Activated CD4-positive, alpha-beta T cell treated with anti-CD3 and anti-CD28 coated beads, Interleukin-2, amount 10 ng/mL, durations not matched to agents 24 days and 14 days (primary cell): ENCODE measurements around the gene FRA10AC1. TPM values are rescaled to one million over a fixed set of nuclear protein-coding genes. Genes with fewer than 3 reads are reported as not detected.

Experiments
- DNase-seq: peaks from one replicate; pipeline ENCODE4 v3.0.0; 2022
- H3K27ac Mint-ChIP-seq: one replicate; pipeline ENCODE4 v1.8.0; 2022; ENCODE audit warnings: mild to moderate bottlenecking, mixed read lengths
- H3K27me3 Mint-ChIP-seq: one replicate; pipeline ENCODE4 v1.8.0; 2022; ENCODE audit warnings: mixed read lengths
- H3K36me3 Mint-ChIP-seq: one replicate; pipeline ENCODE4 v1.8.0; 2022; ENCODE audit warnings: low read depth, mild to moderate bottlenecking, mixed read lengths
- H3K4me1 Mint-ChIP-seq: one replicate; pipeline ENCODE4 v1.8.0; 2021; ENCODE audit warnings: mixed read lengths
- H3K4me3 Mint-ChIP-seq: one replicate; pipeline ENCODE4 v1.8.0; 2022; ENCODE audit warnings: mild to moderate bottlenecking, moderate library complexity, mixed read lengths
- H3K9me3 Mint-ChIP-seq: one replicate; pipeline ENCODE4 v1.8.0; 2021; ENCODE audit warnings: mixed read lengths
- intact Hi-C: fragments of 100-400 bp; cut with micrococcal nuclease; formaldehyde crosslinking; loops from one replicate; pipeline ENCODE4 v1.15.1; 2023
- total RNA-seq: library from RNA; stranded (reverse); gene quantifications from 2 replicates; pipeline ENCODE4 v1.2.3, GENCODE V29; 2022

The FRA10AC1 gene, protein sequence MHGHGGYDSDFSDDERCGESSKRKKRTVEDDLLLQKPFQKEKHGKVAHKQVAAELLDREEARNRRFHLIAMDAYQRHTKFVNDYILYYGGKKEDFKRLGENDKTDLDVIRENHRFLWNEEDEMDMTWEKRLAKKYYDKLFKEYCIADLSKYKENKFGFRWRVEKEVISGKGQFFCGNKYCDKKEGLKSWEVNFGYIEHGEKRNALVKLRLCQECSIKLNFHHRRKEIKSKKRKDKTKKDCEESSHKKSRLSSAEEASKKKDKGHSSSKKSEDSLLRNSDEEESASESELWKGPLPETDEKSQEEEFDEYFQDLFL
- 22.5 and 22.8 TPM in 2 replicates for total RNA-seq

DNA sequence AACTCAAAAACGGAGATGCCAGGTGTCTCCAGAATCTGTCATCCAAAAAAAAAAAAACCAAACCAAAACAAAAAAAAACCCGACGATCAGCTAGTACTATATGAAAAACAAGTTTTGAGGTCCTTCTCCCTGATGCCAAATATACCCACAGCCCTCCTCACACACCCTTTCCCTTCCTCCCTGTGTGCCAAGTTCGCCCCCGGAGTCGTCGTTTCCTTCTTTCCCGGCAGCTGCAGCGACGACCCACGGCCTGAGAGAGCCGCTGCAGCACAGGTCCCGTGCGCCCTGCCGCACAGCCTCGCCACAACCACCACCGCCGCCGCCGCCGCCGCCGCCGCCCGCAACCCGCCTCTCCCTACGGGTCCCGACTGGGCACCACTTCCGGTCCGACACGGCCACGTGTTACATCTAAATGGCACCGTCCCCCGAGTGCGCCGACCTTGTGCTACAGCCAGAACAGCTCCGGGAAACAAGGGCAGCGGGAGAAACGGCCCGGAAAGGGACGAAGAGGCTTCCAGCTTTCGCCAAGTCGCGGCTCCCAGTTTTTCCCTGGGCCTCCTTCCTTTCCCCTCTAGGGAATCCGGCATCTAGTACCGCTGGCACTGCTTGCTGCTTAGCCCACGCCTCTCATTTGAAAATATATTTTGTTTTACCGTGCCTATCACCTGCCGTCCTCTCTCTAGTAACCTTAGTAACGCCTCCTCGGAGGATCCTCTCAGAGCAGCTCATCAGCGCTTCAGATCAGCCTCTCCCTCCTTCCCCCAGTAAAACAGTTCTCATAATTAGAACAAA is at the start of gene FRA10AC1:
Gene FRA10AC1, minus strand, starts transcription at position 383 of the 792 bp plus-strand sequence. CDS start 2,486 bp downstream, outside the sequence.
- peaks cover 10% of the 10 kb centered on the region for H3K36me3 Mint-ChIP-seq
- DNase-seq = peak; percentile 97
- intact Hi-C loops = loop anchor here (1.0 to 10.0 kb wide), 5 partner anchors 112 to 854 kb away; partner anchors contain the start of genes CEP55, EXOC6 and HELLS
- H3K4me1 Mint-ChIP-seq = peaks cover 10% of the 10 kb centered on the region
- no peaks in the 10 kb centered on the region for H3K9me3 Mint-ChIP-seq
- H3K4me3 Mint-ChIP-seq = no peak within 1 kb of the TSS
- H3K27ac Mint-ChIP-seq = no peak within 1 kb of the TSS
- no peaks in the 10 kb centered on the region for H3K27me3 Mint-ChIP-seq

DNA sequence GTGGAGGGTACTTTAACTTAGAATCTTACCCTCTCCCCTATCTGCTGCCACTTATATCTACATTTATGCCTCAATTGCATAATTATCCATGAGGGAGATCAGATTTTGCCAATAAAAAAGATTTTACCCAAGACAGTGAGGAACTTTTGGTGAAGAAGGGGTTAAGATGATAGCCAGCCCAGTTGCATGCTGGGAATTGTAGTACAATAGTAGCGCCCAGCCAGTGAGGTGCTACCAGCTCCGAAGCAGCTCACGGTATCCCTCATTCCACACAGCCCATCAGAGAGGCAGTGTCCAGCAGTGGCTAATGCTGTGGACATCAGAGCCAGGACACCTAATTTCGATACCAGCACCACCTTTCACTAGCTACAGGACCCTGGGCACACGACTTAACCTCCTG is 49.4 kb upstream of the FRA10AC1 start:
- peaks cover 18% of the 10 kb centered on the region for H3K27me3 Mint-ChIP-seq
- intact Hi-C loops = no loop called here
- no peaks in the 10 kb centered on the region for H3K36me3 Mint-ChIP-seq
- H3K4me3 Mint-ChIP-seq = no peak overlapping the region
- H3K27ac Mint-ChIP-seq = no peak overlapping the region
- no peak for DNase-seq
- H3K9me3 Mint-ChIP-seq = no peaks in the 10 kb centered on the region
- no peaks in the 10 kb centered on the region for H3K4me1 Mint-ChIP-seq

DNA sequence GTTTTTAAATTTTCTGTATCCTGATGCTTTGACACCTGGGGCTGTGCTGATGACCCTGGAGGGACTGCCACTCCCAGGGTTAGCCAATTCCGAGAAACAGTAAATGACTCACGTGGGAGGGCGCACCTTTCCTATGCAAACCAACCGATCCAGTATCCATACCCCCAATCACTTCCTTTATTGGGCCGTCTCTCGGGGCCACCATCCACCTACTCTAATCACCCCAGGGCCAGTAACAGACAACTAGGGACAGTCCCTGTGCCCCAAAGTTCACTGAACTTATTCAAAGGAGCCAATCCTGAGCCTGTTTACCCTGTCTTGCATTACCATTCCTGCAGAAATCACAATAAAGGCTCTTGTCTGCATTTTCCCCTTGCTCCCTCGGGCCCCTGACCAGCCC is 48.7 kb upstream of the FRA10AC1 start:
- no peak overlapping the region for H3K4me3 Mint-ChIP-seq
- no peak overlapping the region for H3K27ac Mint-ChIP-seq
- no peaks in the 10 kb centered on the region for H3K9me3 Mint-ChIP-seq
- H3K36me3 Mint-ChIP-seq = no peaks in the 10 kb centered on the region
- no peak for DNase-seq
- H3K27me3 Mint-ChIP-seq = peaks cover 14% of the 10 kb centered on the region
- no peaks in the 10 kb centered on the region for H3K4me1 Mint-ChIP-seq
- intact Hi-C loops = no loop called here

DNA sequence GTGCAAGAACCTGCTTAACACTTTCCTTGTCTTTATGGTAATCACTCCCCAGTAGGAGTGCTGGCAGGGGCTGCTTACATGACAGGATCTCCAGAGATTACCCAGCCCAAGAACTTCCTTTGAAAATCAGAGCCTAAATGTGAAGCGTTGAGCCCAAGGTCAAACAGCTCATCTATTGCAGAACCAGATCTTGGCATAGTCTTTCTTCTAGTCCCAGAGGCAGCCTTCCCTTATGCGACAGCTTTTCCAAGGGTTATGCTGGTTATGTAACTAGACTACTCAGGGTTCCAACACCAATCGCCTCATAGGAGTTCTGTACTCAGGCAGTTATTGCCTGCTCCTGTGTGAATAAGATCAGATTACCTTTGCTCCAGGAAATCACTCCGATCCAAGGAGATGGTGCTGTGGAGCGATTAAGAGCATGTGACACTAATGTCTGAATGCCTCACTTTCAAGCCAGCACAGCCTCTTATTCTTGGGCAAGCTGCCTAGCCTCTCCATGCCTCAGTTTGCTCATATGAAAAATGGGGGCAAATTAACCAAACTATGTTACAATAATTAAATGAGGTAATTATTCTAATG is 46.9 kb upstream of the FRA10AC1 start:
- intact Hi-C loops = no loop called here
- H3K4me1 Mint-ChIP-seq = no peaks in the 10 kb centered on the region
- DNase-seq = no peak

DNA sequence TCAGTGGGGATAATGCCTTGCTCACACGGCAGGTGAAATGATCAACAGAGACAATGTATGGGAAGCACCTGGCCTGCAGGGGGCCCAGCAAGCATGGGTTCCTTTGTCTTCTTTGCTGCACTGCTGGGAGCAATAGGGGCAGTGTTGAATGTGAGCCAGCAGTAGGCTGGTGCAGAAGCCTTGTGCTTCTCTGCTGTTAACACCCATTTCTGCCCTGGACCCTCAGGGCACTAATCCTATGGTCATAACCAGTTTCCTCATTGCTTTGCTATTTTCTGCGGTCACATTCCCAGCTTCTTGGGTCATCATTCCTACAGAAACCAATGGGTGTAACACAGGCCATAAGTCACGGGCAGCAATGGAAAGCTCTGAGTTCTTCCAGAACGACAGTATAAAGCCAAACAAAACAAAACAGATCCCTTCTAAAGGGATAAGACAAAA is 44.5 kb upstream of the FRA10AC1 start:
- Mint-ChIP-seq H3K27ac (no peak overlapping the region), H3K4me3 (no peak overlapping the region), H3K36me3 (no peaks in the 10 kb centered on the region), H3K4me1 (no peaks in the 10 kb centered on the region), H3K9me3 (no peaks in the 10 kb centered on the region), H3K27me3 (peaks cover 14% of the 10 kb centered on the region)
- intact Hi-C loops = no loop called here
- DNase-seq = no peak

More for the DNA sequence above, 46.9 kb upstream of the FRA10AC1 start:
- Mint-ChIP-seq H3K36me3 (no peaks in the 10 kb centered on the region), H3K27ac (no peak overlapping the region), H3K4me3 (no peak overlapping the region), H3K9me3 (no peaks in the 10 kb centered on the region), H3K27me3 (peaks cover 15% of the 10 kb centered on the region)

DNA sequence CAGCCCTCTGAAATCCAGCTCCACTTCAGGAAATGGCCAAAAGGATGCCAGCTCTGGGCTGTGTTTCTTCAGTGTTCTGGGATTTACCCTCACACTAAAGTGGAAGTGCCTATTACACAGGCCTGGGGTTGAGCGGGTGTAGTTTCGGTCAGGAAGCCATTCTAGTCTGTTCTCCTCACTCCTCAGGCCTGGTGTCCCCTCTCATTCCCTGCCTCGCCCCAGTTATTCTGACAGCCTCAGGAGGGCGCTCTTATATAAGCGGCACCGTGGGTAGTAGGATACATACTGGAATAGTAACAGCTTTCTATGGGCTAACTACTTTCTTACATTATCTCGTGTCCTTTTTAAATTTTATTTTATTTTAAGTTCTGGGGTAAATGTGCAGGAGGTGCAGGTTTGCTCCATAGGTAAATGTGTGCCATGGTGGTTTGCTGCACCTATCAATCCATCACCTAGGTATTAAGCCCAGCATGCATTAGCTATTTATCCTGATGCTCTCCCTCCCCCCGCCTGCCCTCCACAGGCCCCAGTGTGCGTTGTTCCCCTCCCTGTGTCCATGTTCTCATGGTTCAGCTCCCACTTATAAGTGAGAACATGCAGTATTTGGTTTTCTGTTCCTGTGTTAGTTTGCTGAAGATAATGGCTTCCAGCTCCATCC is 43.1 kb upstream of the FRA10AC1 start:
- no peaks in the 10 kb centered on the region for H3K4me1 Mint-ChIP-seq
- DNase-seq = no peak

DNA sequence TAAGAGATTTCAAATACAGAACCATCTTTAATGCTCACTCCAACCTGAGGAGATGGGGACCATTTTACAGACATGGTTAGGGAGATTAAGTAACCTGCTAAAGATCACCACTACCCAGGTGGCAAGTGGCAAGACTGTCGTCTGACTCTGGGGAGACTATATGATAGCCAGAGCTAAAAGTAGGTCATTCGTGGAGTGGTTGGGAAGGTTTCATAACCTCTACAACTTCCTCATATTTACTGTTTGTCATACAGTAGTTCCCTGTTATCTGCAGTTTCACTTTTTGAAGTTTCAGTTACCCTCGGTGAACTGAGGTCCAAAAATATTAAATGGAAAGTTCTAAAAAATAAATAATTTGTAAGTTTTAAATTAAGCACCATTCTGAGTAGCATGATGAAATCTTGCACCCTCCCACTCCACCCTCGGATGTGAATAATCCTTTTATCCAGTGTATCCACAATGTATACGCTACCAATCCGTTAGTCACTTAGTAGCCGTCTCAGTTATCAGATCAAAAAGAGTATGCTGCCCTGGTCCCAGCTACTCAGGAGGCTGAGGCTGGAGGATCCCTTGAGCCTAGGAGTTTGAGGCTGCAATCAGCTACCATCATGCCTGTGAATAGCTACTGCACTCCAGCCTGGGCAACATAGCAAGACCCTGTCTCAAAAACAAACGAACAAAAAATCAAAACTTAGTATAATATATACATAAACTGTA is 40.4 kb upstream of the FRA10AC1 start:
- no peaks in the 10 kb centered on the region for H3K4me1 Mint-ChIP-seq
- H3K27ac Mint-ChIP-seq = no peak overlapping the region
- peaks cover 11% of the 10 kb centered on the region for H3K27me3 Mint-ChIP-seq
- no peaks in the 10 kb centered on the region for H3K36me3 Mint-ChIP-seq
- intact Hi-C loops = no loop called here
- H3K4me3 Mint-ChIP-seq = no peak overlapping the region
- no peak for DNase-seq
- H3K9me3 Mint-ChIP-seq = no peaks in the 10 kb centered on the region

More for the DNA sequence above, 43.1 kb upstream of the FRA10AC1 start:
- intact Hi-C loops = no loop called here
- peaks cover 5% of the 10 kb centered on the region for H3K27me3 Mint-ChIP-seq
- H3K4me3 Mint-ChIP-seq = no peak overlapping the region
- H3K36me3 Mint-ChIP-seq = no peaks in the 10 kb centered on the region
- H3K9me3 Mint-ChIP-seq = no peaks in the 10 kb centered on the region
- H3K27ac Mint-ChIP-seq = no peak overlapping the region

DNA sequence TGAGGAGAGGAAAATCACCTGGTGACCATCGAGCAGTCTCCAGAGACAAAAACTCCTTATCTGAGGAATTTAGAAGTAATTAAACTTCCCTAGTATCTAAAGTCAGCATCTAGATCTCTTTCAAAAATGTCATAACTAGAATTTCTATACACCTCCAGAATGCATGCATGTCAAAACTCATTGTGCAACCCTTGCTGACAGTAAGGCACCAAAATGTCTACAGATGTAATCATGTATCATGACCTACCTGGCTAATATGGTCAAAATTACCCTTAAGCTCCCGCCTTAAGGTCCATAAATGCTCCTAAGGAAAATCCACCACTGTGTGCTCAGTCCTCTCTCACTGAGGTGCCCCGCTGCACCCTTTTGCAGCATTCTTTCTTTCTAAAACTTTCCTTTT is 39.0 kb upstream of the FRA10AC1 start:
- H3K4me1 Mint-ChIP-seq = no peaks in the 10 kb centered on the region
- peaks cover 18% of the 10 kb centered on the region for H3K27me3 Mint-ChIP-seq
- intact Hi-C loops = no loop called here
- H3K27ac Mint-ChIP-seq = no peak overlapping the region
- no peak for DNase-seq
- no peaks in the 10 kb centered on the region for H3K9me3 Mint-ChIP-seq
- H3K36me3 Mint-ChIP-seq = no peaks in the 10 kb centered on the region
- no peak overlapping the region for H3K4me3 Mint-ChIP-seq

DNA sequence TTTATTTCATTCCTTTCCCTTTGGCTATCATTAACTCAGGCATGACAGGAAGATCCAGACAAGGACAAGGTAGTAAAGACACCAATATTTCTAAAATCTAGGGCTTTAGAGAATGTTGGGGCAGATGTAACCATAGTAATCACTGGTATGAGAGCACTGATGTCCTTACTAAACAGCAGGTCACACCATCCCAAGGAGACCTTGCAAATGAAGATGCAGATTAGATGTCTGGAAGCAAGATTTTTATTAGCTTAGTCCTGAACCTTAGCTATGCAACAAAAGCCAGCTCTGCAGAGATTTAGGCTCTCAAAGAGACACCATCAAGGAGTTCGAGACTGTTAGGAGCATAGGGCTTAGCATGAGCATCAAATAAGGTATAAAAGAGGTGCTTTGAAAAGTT is 23.6 kb upstream of the FRA10AC1 start:
- H3K27me3 Mint-ChIP-seq = peaks cover 38% of the 10 kb centered on the region
- no peak overlapping the region for H3K4me3 Mint-ChIP-seq
- intact Hi-C loops = no loop called here
- no peak overlapping the region for H3K27ac Mint-ChIP-seq
- H3K36me3 Mint-ChIP-seq = no peaks in the 10 kb centered on the region
- no peaks in the 10 kb centered on the region for H3K4me1 Mint-ChIP-seq
- DNase-seq = no peak
- no peaks in the 10 kb centered on the region for H3K9me3 Mint-ChIP-seq

DNA sequence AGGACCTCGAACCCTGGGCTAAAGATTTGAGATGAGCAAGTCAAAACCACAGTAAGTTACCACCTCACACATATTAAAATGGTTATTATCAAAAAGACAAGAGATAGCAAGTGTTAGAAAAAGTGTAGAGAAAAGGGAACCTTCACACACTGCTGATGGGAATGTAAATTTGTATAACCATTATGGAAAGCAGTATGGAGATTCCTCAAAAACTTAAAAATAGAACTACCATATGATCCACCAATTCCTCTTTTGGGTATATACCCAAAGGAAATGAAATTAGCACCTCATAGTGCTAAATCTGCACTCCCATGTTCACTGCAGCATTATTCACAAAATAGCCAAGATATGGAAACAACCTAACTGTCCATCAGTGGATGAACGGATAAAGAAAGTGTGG is 20.8 kb upstream of the FRA10AC1 start:
- Mint-ChIP-seq H3K36me3 (no peaks in the 10 kb centered on the region), H3K27ac (no peak overlapping the region), H3K4me1 (peaks cover 2% of the 10 kb centered on the region), H3K4me3 (no peak overlapping the region), H3K27me3 (peaks cover 36% of the 10 kb centered on the region), H3K9me3 (no peaks in the 10 kb centered on the region)
- no peak for DNase-seq
- intact Hi-C loops = no loop called here

DNA sequence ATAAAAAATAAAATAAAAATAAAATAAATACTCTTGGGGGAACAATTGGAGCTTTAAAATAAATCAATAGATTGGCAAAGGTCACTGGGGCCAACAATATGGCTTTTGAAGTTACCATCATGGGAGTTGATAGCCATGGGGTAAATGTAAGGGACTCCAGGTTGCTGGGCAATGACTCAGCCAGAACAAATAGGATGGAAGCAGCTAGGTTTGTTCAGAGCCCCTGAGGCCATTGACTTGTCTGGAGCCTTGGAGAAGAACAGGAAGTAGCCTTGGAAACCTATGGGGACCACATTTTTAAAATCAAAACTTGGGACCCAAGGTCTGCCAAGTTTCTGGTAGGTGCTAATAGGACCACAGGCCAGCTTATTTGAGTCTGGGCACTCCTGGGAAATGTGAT is 20.2 kb upstream of the FRA10AC1 start:
- no peak for DNase-seq
- Mint-ChIP-seq H3K9me3 (no peaks in the 10 kb centered on the region), H3K4me1 (peaks cover 2% of the 10 kb centered on the region), H3K36me3 (no peaks in the 10 kb centered on the region), H3K27ac (no peak overlapping the region), H3K4me3 (no peak overlapping the region), H3K27me3 (peaks cover 37% of the 10 kb centered on the region)
- intact Hi-C loops = no loop called here

DNA sequence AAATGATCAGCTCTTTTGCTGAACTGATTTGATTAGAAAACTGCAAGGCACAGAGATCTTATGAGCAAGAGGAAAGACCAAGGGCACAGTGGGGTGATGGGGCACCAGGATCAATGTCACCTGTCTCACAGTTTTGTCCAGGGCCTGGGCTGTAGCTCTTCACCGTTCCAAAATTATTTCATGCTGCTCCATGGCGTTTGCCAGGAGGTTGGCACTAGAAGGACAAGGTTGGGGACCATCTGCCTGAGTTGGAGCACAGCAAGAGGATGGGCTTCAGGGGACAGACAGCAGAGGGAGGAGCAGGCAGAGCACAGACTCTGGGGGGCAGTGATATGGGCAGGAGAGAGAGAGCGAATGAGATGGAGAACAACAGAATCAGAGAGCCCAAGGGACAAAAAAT is 17.5 kb upstream of the FRA10AC1 start:
- intact Hi-C loops = no loop called here
- peaks cover 2% of the 10 kb centered on the region for H3K4me1 Mint-ChIP-seq
- H3K36me3 Mint-ChIP-seq = no peaks in the 10 kb centered on the region
- DNase-seq = no peak
- H3K27me3 Mint-ChIP-seq = peaks cover 16% of the 10 kb centered on the region
- no peaks in the 10 kb centered on the region for H3K9me3 Mint-ChIP-seq
- no peak overlapping the region for H3K4me3 Mint-ChIP-seq
- H3K27ac Mint-ChIP-seq = no peak overlapping the region

DNA sequence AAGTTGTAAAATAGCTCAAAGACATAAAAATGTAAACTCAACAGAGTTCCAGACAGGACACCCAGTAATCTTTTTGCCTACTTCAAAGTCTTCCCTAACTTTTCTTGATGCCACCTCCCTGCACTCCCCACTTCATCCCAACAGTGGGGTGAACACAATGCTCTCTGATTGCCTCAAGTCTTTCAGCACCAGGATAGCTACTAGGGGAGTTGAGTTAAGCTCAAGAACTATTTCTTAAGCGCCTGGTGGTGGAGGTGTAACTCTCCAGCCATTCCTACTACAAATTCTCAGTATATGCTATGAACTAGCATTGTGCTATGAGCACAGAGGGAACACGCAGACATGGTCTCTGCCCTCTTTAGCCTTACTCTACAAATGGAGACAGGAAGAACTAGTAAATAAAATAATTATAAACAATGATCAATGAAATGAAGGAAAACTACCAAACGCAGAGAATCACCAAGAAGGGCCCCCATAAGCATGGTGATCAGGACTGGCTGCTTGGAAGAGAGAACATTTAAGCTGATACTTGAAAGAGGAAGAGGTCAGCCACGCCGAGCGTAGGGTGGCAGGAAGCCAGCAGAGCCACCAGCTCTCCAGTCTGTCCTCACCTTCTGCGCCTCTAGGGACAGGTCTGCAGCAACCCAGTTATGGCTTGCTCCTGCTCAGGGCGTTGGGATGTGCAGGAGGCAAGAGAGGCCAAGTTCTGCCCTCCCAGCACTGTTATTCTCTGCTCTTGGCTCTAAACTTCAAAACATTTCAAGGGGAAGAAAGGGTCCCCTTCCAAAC is 16.7 kb upstream of the FRA10AC1 start:
- H3K36me3 Mint-ChIP-seq = no peaks in the 10 kb centered on the region
- H3K4me1 Mint-ChIP-seq = peaks cover 2% of the 10 kb centered on the region
- DNase-seq = no peak
- H3K27ac Mint-ChIP-seq = no peak overlapping the region
- intact Hi-C loops = no loop called here
- peaks cover 15% of the 10 kb centered on the region for H3K27me3 Mint-ChIP-seq
- no peak overlapping the region for H3K4me3 Mint-ChIP-seq
- H3K9me3 Mint-ChIP-seq = no peaks in the 10 kb centered on the region
